IMR-90 (cell line): ENCODE measurements around the gene BLNK. TPM values are rescaled to one million over a fixed set of nuclear protein-coding genes. Genes with fewer than 3 reads are reported as not detected.

ENCODE experiments used
- ATAC-seq: fragments of 200-7000 bp; cut with Tn5 transposase; 2 replicates; pipeline ENCODE4 v1.9.1; 2020; ENCODE audit warnings: low read depth, mild to moderate bottlenecking, moderate library complexity
- BruUV-seq: library from RNA; stranded (reverse); fragments of 400-500 nt; replicated peaks from 2 replicates; lab custom pipeline; 2021; lab: Mats Ljungman, UMichigan
- CTCF ChIA-PET: fragments of 300-600 bp; formaldehyde crosslinking; extraction: SDS; loops from one replicate; lab custom pipeline; 2021; ENCODE audit warnings: antibody characterized with exemption; lab: Yijun Ruan, JAX
- POLR2A ChIA-PET: fragments of 300-600 bp; sonication (Branson Sonifier 250); formaldehyde crosslinking; loops from one replicate; lab custom pipeline; 2022; ENCODE audit warnings: antibody characterized with exemption; ENCODE audit not compliant: unreplicated experiment; lab: Charles Lee
- DNase-seq: peaks from one replicate; pipeline ENCODE4 v3.0.0; 2013
- H2AFZ ChIP-seq: replicated peaks from 2 replicates; pipeline ENCODE3; 2013; ENCODE audit warnings: low read length, mild to moderate bottlenecking; ENCODE audit not compliant: poor library complexity
- H2AK5ac ChIP-seq: 2 replicates; pipeline ENCODE4 v1.6.1; 2013; ENCODE audit warnings: low read depth, low read length, inconsistent platforms
- H2AK9ac ChIP-seq: replicated peaks from 2 replicates; pipeline ENCODE3; 2013; ENCODE audit warnings: mild to moderate bottlenecking, low read depth, low read length, moderate library complexity; ENCODE audit not compliant: poor library complexity
- H2BK120ac ChIP-seq: 2 replicates; pipeline ENCODE4 v1.6.1; 2013; ENCODE audit warnings: low read depth, low read length, inconsistent platforms
- H2BK15ac ChIP-seq: 3 replicates; pipeline ENCODE4 v1.6.1; 2013; ENCODE audit warnings: low read depth, low read length, inconsistent platforms
- H2BK20ac ChIP-seq: 2 replicates; pipeline ENCODE4 v1.6.1; 2013; ENCODE audit warnings: low read depth, mild to moderate bottlenecking, inconsistent platforms, low read length, moderate library complexity
- H2BK5ac ChIP-seq: 2 replicates; pipeline ENCODE4 v1.6.1; 2013; ENCODE audit warnings: mild to moderate bottlenecking, low read depth, low read length, inconsistent platforms; ENCODE audit not compliant: poor library complexity, severe bottlenecking
- H3K14ac ChIP-seq: replicated peaks from 2 replicates; pipeline ENCODE4 v1.6.1; 2013; ENCODE audit warnings: low read depth, low read length, inconsistent platforms
- H3K18ac ChIP-seq: 2 replicates; pipeline ENCODE4 v1.6.1; 2013; ENCODE audit warnings: low read depth, low read length, control low read depth
- H3K23ac ChIP-seq: 2 replicates; pipeline ENCODE4 v1.6.1; 2013; ENCODE audit warnings: low read depth, low read length, inconsistent platforms
- H3K27ac ChIP-seq: 2 replicates; pipeline ENCODE4 v1.5.1; 2013; ENCODE audit warnings: mild to moderate bottlenecking, control low read depth, low read length; ENCODE audit not compliant: insufficient read depth
- H3K27me3 ChIP-seq: 2 replicates; pipeline ENCODE4 v1.6.1; 2013; ENCODE audit warnings: low read length; ENCODE audit not compliant: control insufficient read depth, insufficient read depth
- H3K36me3 ChIP-seq: 2 replicates; pipeline ENCODE4 v1.6.1; 2013; ENCODE audit warnings: low read length, mixed read lengths; ENCODE audit not compliant: control insufficient read depth, insufficient read depth
- H3K4ac ChIP-seq: 2 replicates; pipeline ENCODE4 v1.6.1; 2013; ENCODE audit warnings: low read depth, low read length, inconsistent platforms
- H3K4me1 ChIP-seq: 2 replicates; pipeline ENCODE4 v1.6.1; 2013; ENCODE audit warnings: low read length, mixed read lengths; ENCODE audit not compliant: control insufficient read depth, insufficient read depth
- H3K4me2 ChIP-seq: 2 replicates; pipeline ENCODE4 v1.6.1; 2013; ENCODE audit warnings: low read depth, mild to moderate bottlenecking, control low read depth, low read length, moderate library complexity
- H3K4me3 ChIP-seq: 2 replicates; pipeline ENCODE4 v1.5.1; 2013; ENCODE audit warnings: low read depth, mild to moderate bottlenecking, control low read depth, low read length, moderate library complexity; ENCODE audit not compliant: insufficient read depth
- H3K56ac ChIP-seq: 2 replicates; pipeline ENCODE4 v1.6.1; 2013; ENCODE audit warnings: low read length, inconsistent platforms; ENCODE audit not compliant: insufficient read depth; ENCODE audit errors: extremely low read depth
- H3K79me1 ChIP-seq, 2 experiments: 2 replicates each; pipeline ENCODE4 v1.6.1; 2013; ENCODE audit warnings: low read length in 2 of 2, inconsistent platforms in 1 of 2, low read depth in 1 of 2
- H3K9ac ChIP-seq: 2 replicates; pipeline ENCODE4 v1.6.1; 2013; ENCODE audit warnings: low read depth, low read length, control low read depth
- H3K9me1 ChIP-seq: 2 replicates; pipeline ENCODE4 v1.6.1; 2013; ENCODE audit warnings: low read length, inconsistent platforms; ENCODE audit not compliant: insufficient read depth
- H3K9me3 ChIP-seq: 2 replicates; pipeline ENCODE4 v1.6.1; 2013; ENCODE audit warnings: low read length; ENCODE audit not compliant: control insufficient read depth, insufficient read depth
- H4K20me1 ChIP-seq: 2 replicates; pipeline ENCODE4 v1.6.1; 2013; ENCODE audit warnings: low read length, inconsistent platforms; ENCODE audit not compliant: insufficient read depth
- H4K5ac ChIP-seq: 2 replicates; pipeline ENCODE4 v1.6.1; 2013; ENCODE audit warnings: mild to moderate bottlenecking, low read depth, low read length, control low read depth
- H4K8ac ChIP-seq, 2 experiments: 2 replicates each; pipeline ENCODE4 v1.6.1; 2013; ENCODE audit warnings: low read depth in 2 of 2, low read length in 2 of 2, control low read depth in 1 of 2, inconsistent platforms in 1 of 2
- H4K91ac ChIP-seq: 2 replicates; pipeline ENCODE4 v1.6.1; 2013; ENCODE audit warnings: low read depth, low read length, inconsistent platforms; ENCODE audit not compliant: insufficient read depth
- BHLHE40 ChIP-seq: fragments of 150-350 bp; IDR thresholded peaks from 2 replicates; pipeline ENCODE4 v1.6.1; 2016; ENCODE audit warnings: mild to moderate bottlenecking, low read depth, low read length
- CEBPB ChIP-seq: IDR thresholded peaks from 2 replicates; pipeline ENCODE4 v1.6.1; 2012; ENCODE audit warnings: low read depth, low read length, improper control_type of control experiment
- CHD1 ChIP-seq: IDR thresholded peaks from 2 replicates; pipeline ENCODE4 v1.6.1; 2012; ENCODE audit warnings: low read depth, low read length, improper control_type of control experiment
- CTCF ChIP-seq: conservative IDR thresholded peaks from 2 replicates; pipeline ENCODE4 v1.5.1; 2012; ENCODE audit warnings: mild to moderate bottlenecking, low read depth, low read length, improper control_type of control experiment
- FOS ChIP-seq: fragments of 150-350 bp; IDR thresholded peaks from 2 replicates; pipeline ENCODE4 v1.6.1; 2016; ENCODE audit warnings: low read depth, low read length
- MAFK ChIP-seq: IDR thresholded peaks from 2 replicates; pipeline ENCODE4 v1.6.1; 2012; ENCODE audit warnings: low read depth, low read length, improper control_type of control experiment
- MAZ ChIP-seq: IDR thresholded peaks from 2 replicates; pipeline ENCODE4 v1.6.1; 2012; ENCODE audit warnings: low read depth, mild to moderate bottlenecking, low read length, improper control_type of control experiment, moderate library complexity, borderline replicate concordance
- MXI1 ChIP-seq: IDR thresholded peaks from 2 replicates; pipeline ENCODE4 v1.6.1; 2012; ENCODE audit warnings: low read depth, mild to moderate bottlenecking, low read length, moderate library complexity, borderline replicate concordance
- NFE2L2 ChIP-seq: fragments of 150-350 bp; IDR thresholded peaks from 2 replicates; pipeline ENCODE4 v1.6.1; 2016; ENCODE audit warnings: low read depth, mild to moderate bottlenecking, low read length
- POLR2A ChIP-seq: IDR thresholded peaks from 2 replicates; pipeline ENCODE4 v1.6.1; 2012; ENCODE audit warnings: mild to moderate bottlenecking, low read depth, low read length
- RAD21 ChIP-seq: IDR thresholded peaks from 2 replicates; pipeline ENCODE4 v1.6.1; 2012; ENCODE audit warnings: low read length, improper control_type of control experiment
- RCOR1 ChIP-seq: IDR thresholded peaks from 2 replicates; pipeline ENCODE4 v1.6.1; 2012; ENCODE audit warnings: mild to moderate bottlenecking, low read length, improper control_type of control experiment; ENCODE audit not compliant: insufficient replicate concordance
- RFX5 ChIP-seq: IDR thresholded peaks from 2 replicates; pipeline ENCODE4 v1.8.0; 2012; ENCODE audit warnings: low read depth, mild to moderate bottlenecking, low read length, moderate library complexity
- SMC3 ChIP-seq: fragments of 150-350 bp; IDR thresholded peaks from 2 replicates; pipeline ENCODE4 v1.6.1; 2016; ENCODE audit warnings: low read depth, mild to moderate bottlenecking, antibody characterized with exemption, low read length, moderate library complexity
- WGBS, 2 experiments: methylation state at CpG; one replicate each; pipeline versions ENCODE4 v1.1.5 to v1.1.7; 2013; ENCODE audit warnings: missing lambda C conversion rate in 2 of 2; ENCODE audit not compliant: insufficient read length in 1 of 2; ENCODE audit errors: extremely low coverage in 2 of 2; 5-methylcytosine and 5-hydroxymethylcytosine counted together
- dilution Hi-C: fragments of 300-500 bp; cut with HindIII; formaldehyde crosslinking; loops from one replicate; pipeline ENCODE4 v1.14.3; 2018; ENCODE audit warnings: low sequenced_read_pairs; ENCODE audit not compliant: unreplicated experiment
- in situ Hi-C: fragments of 300-500 bp; cut with MboI; formaldehyde crosslinking; loops from 3 replicates; pipeline ENCODE4 v1.14.3; 2019; ENCODE audit warnings: low sequenced_read_pairs, inconsistent platforms, mixed read lengths
- intact Hi-C: fragments of 100-400 bp; cut with micrococcal nuclease; formaldehyde crosslinking; loops from 2 replicates; pipeline ENCODE4 v1.10.0; 2022
- polyA plus RNA-seq, 3 experiments: library from polyadenylated mRNA; depleted of rRNA; stranded (reverse); fragments of >200 nt; gene quantifications; 2 replicates each; pipeline ENCODE4 v1.2.3, GENCODE V29; 2012; ENCODE audit warnings: low replicate concordance in 1 of 3
- total RNA-seq: library from RNA; depleted of rRNA; stranded (reverse); fragments of >200 nt; gene quantifications from 2 replicates; pipeline ENCODE4 v1.2.3, GENCODE V29; 2012
- TF ChIP-seq, protein P1 (sequence below): fragments of 150-350 bp; IDR thresholded peaks from 2 replicates; pipeline ENCODE4 v1.6.1; 2017; ENCODE audit warnings: mild to moderate bottlenecking, antibody characterized with exemption, low read length, low read depth
- TF ChIP-seq, protein P2 (sequence below): fragments of 150-350 bp; IDR thresholded peaks from 2 replicates; pipeline ENCODE4 v1.6.1; 2016; ENCODE audit warnings: low read depth, mild to moderate bottlenecking, low read length, moderate library complexity, borderline replicate concordance

The BLNK gene
- total and polyA plus RNA-seq, 2 of the 4 experiments (the other 2 are of a cell fraction): not detected

DNA sequence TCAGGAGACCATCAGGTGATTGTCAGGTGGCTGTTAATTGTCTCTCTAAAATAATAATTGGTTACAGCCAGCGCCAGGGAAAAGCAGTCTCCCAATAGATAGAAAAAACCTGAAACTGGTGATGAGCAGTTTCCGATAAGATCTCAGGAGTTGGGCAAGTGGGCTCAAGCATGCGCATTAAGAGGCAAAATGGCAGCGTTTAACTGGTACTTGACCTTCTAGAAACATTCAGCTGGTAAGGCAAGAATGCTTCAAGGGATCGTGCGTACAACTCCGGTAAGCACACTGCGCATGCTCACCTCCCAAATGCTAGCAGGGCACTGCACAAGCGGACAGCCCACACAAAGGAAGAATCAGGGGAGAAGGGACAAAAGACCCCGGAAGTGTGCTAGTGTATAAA lies 48.5 kb downstream of the BLNK start:
- Histone ChIP-seq H3K23ac (no peak overlapping the region), H3K14ac (no peak overlapping the region), H3K4ac (no peak overlapping the region), H3K9ac (no peak overlapping the region), H4K8ac (no peak overlapping the region), H2BK120ac (no peak overlapping the region), H4K91ac (no peak overlapping the region), H4K5ac (no peak overlapping the region), H3K36me3 (no peaks in the 10 kb centered on the region), H3K27me3 (no peaks in the 10 kb centered on the region; the same call in 1 of the 2 replicates), H2AK5ac (no peak overlapping the region), H2AK9ac (no peak overlapping the region), H2BK15ac (no peak overlapping the region), H3K9me3 (no peaks in the 10 kb centered on the region), H2BK5ac (no peak overlapping the region), H2AFZ (peak overlapping the region; percentile 43), H3K4me1 (no peaks in the 10 kb centered on the region), H3K56ac (no peak overlapping the region), H3K9me1 (no peaks in the 10 kb centered on the region), H3K4me2 (no peak overlapping the region), H3K4me3 (no peak overlapping the region), H3K27ac (no peak overlapping the region), H3K18ac (no peak overlapping the region), H2BK20ac (no peak overlapping the region), H3K79me1 (no peaks in the 10 kb centered on the region), H4K20me1 (no peaks in the 10 kb centered on the region)
- intact Hi-C loops: no loop called here
- ATAC-seq (no peak), DNase-seq (no peak)
- POLR2A ChIA-PET: no interaction called here
- dilution Hi-C loops: no loop called here
- 80% methylated on average over 1 of the region's 10 CpGs; no CpG with 5 or more reads in 1 of the 2 experiments for WGBS, 2 experiments
- BruUV-seq: no TSS peak
- in situ Hi-C loops: no loop called here
- CTCF ChIA-PET: no interaction called here
- TF ChIP-seq FOS (no peak), RCOR1 (no peak), CHD1 (no peak), MXI1 (no peak), RFX5 (no peak), BHLHE40 (no peak), MAZ (no peak), RAD21 (no peak), SMC3 (no peak), POLR2A (no peak), MAFK (no peak), CTCF (no peak), CEBPB (no peak), NFE2L2 (no peak)
- TF ChIP-seq, protein P1, sequence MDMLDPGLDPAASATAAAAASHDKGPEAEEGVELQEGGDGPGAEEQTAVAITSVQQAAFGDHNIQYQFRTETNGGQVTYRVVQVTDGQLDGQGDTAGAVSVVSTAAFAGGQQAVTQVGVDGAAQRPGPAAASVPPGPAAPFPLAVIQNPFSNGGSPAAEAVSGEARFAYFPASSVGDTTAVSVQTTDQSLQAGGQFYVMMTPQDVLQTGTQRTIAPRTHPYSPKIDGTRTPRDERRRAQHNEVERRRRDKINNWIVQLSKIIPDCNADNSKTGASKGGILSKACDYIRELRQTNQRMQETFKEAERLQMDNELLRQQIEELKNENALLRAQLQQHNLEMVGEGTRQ: no peak
- TF ChIP-seq, protein P2, sequence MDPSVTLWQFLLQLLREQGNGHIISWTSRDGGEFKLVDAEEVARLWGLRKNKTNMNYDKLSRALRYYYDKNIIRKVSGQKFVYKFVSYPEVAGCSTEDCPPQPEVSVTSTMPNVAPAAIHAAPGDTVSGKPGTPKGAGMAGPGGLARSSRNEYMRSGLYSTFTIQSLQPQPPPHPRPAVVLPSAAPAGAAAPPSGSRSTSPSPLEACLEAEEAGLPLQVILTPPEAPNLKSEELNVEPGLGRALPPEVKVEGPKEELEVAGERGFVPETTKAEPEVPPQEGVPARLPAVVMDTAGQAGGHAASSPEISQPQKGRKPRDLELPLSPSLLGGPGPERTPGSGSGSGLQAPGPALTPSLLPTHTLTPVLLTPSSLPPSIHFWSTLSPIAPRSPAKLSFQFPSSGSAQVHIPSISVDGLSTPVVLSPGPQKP: no peak
